Prostate gland (tissue), 2 donors: Measurements from ENCODE around the gene CCDC102B.

ENCODE experiments used
- POLR2A ChIP-seq: fragments of 450-650 bp; IDR thresholded peaks from one replicate; pipeline ENCODE4 v1.6.1; 2016; ENCODE audit warnings: antibody characterized with exemption, mild to moderate bottlenecking
- POLR2AphosphoS5 ChIP-seq: sonication (generic); formaldehyde crosslinking; IDR thresholded peaks from one replicate; pipeline ENCODE4 v1.6.1; 2017; ENCODE audit warnings: antibody characterized with exemption
- TF ChIP-seq, protein P1 (sequence below), 4 experiments: fragments of 200-600 bp in 2 of 4; fragments of 450-650 bp in 2 of 4; sonication (generic) in 2 of 4; IDR thresholded peaks; 1 replicate in 3 of 4; 2 replicates in 1 of 4; pipeline ENCODE4 v1.5.1; 2016 to 2019; ENCODE audit warnings: antibody characterized with exemption in 4 of 4, mild to moderate bottlenecking in 2 of 4, moderate library complexity in 2 of 4

DNA sequence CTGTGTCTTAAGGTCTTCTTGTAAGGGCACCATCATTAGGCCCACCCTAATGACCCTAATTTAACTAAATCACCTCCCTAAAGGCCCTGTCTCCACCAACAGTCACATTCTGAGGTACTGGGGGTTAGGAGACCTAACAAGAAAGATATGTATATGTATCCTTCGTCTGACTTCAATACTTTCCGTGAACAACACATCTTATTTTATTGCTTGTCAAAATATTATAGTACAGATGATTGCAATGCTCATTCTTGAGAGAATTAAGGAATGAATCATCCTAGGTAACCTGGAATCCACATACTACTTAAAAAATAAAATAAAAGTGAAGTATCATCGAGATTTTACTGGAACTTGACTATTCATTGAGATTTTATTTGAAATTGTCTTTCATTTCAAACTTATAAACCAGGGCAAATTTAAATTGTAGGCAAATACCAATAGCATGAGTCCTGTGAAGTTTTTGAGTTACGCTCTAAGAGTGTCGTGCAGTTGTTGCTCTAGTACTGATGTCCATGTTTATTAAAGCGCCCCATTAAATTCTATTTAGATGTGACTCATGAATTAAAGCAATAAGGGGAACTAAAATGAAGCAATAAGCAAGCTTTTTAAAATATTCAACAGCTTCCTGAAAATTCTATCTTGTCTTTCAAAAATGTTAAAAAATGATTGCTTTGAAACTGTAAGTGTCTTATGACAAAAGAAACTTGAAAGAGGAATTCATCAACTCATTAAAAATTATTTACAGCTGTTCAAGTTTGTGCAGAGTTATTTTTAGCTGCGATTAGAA, 40.0 kb downstream of the CCDC102B start:
- TF ChIP-seq, protein P1, sequence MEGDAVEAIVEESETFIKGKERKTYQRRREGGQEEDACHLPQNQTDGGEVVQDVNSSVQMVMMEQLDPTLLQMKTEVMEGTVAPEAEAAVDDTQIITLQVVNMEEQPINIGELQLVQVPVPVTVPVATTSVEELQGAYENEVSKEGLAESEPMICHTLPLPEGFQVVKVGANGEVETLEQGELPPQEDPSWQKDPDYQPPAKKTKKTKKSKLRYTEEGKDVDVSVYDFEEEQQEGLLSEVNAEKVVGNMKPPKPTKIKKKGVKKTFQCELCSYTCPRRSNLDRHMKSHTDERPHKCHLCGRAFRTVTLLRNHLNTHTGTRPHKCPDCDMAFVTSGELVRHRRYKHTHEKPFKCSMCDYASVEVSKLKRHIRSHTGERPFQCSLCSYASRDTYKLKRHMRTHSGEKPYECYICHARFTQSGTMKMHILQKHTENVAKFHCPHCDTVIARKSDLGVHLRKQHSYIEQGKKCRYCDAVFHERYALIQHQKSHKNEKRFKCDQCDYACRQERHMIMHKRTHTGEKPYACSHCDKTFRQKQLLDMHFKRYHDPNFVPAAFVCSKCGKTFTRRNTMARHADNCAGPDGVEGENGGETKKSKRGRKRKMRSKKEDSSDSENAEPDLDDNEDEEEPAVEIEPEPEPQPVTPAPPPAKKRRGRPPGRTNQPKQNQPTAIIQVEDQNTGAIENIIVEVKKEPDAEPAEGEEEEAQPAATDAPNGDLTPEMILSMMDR (IDR thresholded peaks at IDR 0.05) = no peak
- TF ChIP-seq POLR2AphosphoS5 (no peak), POLR2A (no peak)
